22Rv1 (cell line): ENCODE results near the gene KCTD3.

Experiments
- CTCF ChIP-seq: fragments of 450-650 bp; IDR thresholded peaks from 2 replicates; pipeline ENCODE4 v1.5.1; 2017; ENCODE audit warnings: mild to moderate bottlenecking
- ZFX ChIP-seq: fragments of 450-650 bp; IDR thresholded peaks from 2 replicates; pipeline ENCODE4 v1.6.1; 2017; ENCODE audit warnings: antibody characterized with exemption, borderline replicate concordance

- TF ChIP-seq CTCF (no peak), ZFX (no peak)
These were observed 20.1 kb upstream of the KCTD3 start for GRCh38 chr1:215547011-215547410.
